Hepatocyte (in vitro differentiated cells): ENCODE data around the gene OLIG2.

Experiments
- EZH2 ChIP-seq: fragments of 200-600 bp; sonication (generic); IDR thresholded peaks from 2 replicates; pipeline ENCODE4 v1.6.1; 2016; ENCODE audit warnings: antibody characterized with exemption, mild to moderate bottlenecking, borderline replicate concordance
- TF ChIP-seq, protein P1 (sequence below): fragments of 200-600 bp; sonication (generic); IDR thresholded peaks from 2 replicates; pipeline ENCODE4 v1.5.1; 2016; ENCODE audit warnings: antibody characterized with exemption, mild to moderate bottlenecking; ENCODE audit not compliant: poor library complexity

DNA sequence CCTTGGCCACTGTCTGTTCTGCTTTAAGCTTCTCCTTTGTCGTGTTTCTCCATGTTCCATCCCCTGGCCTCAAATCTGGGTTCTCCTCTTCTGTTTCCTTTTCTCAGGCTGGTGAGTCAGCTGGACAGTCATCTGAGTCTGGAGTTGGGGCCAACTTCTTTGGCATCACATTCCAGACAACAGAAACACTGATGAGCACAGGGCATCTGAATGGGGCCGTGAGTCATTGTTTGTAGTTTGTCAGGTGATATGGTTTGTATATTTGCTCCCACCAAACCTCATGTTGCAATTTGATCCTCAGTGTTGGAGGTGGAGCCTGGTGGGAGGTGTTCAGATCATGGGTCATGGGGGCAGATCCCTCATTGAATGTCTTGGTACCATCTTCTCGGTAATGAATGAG is 14.3 kb upstream of the OLIG2 start:
- TF ChIP-seq, protein P1, sequence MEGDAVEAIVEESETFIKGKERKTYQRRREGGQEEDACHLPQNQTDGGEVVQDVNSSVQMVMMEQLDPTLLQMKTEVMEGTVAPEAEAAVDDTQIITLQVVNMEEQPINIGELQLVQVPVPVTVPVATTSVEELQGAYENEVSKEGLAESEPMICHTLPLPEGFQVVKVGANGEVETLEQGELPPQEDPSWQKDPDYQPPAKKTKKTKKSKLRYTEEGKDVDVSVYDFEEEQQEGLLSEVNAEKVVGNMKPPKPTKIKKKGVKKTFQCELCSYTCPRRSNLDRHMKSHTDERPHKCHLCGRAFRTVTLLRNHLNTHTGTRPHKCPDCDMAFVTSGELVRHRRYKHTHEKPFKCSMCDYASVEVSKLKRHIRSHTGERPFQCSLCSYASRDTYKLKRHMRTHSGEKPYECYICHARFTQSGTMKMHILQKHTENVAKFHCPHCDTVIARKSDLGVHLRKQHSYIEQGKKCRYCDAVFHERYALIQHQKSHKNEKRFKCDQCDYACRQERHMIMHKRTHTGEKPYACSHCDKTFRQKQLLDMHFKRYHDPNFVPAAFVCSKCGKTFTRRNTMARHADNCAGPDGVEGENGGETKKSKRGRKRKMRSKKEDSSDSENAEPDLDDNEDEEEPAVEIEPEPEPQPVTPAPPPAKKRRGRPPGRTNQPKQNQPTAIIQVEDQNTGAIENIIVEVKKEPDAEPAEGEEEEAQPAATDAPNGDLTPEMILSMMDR = no peak
- TF ChIP-seq EZH2 = no peak
